Measurements from ENCODE around the gene CLDN5.

DNA sequence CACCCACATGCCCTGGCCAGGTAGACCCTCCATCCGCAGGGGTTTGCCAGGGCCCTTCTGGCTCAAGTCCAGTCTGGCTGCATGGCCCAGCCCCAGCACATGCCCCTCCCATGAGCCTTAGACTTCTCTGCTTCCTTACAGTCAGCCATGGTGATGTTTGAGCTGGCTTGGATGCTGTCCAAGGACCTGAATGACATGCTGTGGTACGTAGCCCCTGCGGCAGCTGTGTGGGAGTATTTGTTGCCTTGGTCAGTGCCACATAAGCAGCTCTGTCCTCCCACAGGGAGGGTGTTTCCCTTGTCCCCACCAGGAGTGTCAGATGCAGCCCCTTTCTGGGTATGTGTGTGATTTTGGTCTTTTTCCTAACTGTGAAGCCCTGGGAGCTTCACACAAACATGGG lies 27.0 kb downstream of the CLDN5 start:
- TF ChIP-seq GATA2 (IDR thresholded peaks at IDR 0.05; ENCODE audit: low read depth, low read length) (no peak), GATA3 (IDR thresholded peaks at IDR 0.05; ENCODE audit: low read depth, low read length) (no peak)
